NCI-H1436 (cell line): ENCODE measurements around the gene PRRT1B.

ENCODE experiments used
- DNase-seq: peaks from one replicate; lab custom pipeline; 2025; lab: John Stamatoyannopoulos, UW

Gene PRRT1B

GRCh38 chr9:131580358-131580757 is 35.0 kb downstream of the PRRT1B start:
- DNase-seq: no peak

- no peak for DNase-seq
Measured at GRCh38 chr9:131582056-131582455, 36.7 kb downstream of the PRRT1B start.

- DNase-seq: no peak
Measured at GRCh38 chr9:131582466-131583336, 37.4 kb downstream of the PRRT1B start.

- no peak for DNase-seq
Measured at GRCh38 chr9:131583337-131583645, 38.0 kb downstream of the PRRT1B start.

GRCh38 chr9:131583836-131584555 is 38.7 kb downstream of the PRRT1B start:
- DNase-seq: no peak

GRCh38 chr9:131584858-131585257 is 39.5 kb downstream of the PRRT1B start:
- DNase-seq: no peak

GRCh38 chr9:131585375-131585774 is 40.1 kb downstream of the PRRT1B start:
- no peak for DNase-seq

- DNase-seq: no peak
Measured at GRCh38 chr9:131587331-131587730, 42.0 kb downstream of the PRRT1B start.

- DNase-seq: no peak
Measured at GRCh38 chr9:131587906-131588305, 42.6 kb downstream of the PRRT1B start.

GRCh38 chr9:131588396-131588795 is 43.1 kb downstream of the PRRT1B start:
- no peak for DNase-seq

GRCh38 chr9:131589124-131589711 is 43.9 kb downstream of the PRRT1B start:
- DNase-seq: no peak

GRCh38 chr9:131589993-131590392 is 44.7 kb downstream of the PRRT1B start:
- no peak for DNase-seq

- no peak for DNase-seq
Measured at GRCh38 chr9:131590449-131590848, 45.1 kb downstream of the PRRT1B start.

GRCh38 chr9:131590907-131591844 is 45.9 kb downstream of the PRRT1B start:
- DNase-seq: peak; percentile 56

GRCh38 chr9:131591845-131592208 is 46.5 kb downstream of the PRRT1B start:
- no peak for DNase-seq

- no peak for DNase-seq
Measured at GRCh38 chr9:131593091-131593820, 47.9 kb downstream of the PRRT1B start.

- no peak for DNase-seq
Measured at GRCh38 chr9:131593936-131594665, 48.8 kb downstream of the PRRT1B start.

GRCh38 chr9:131594906-131595665 is 49.8 kb downstream of the PRRT1B start:
- DNase-seq: no peak

GRCh38 chr9:131595696-131596429 is 50.5 kb downstream of the PRRT1B start:
- DNase-seq: no peak
